T-helper 2 cell treated with Interferon-gamma antibody and Interleukin-4, amounts not matched to agents 5 μg/mL and 100 μg/mL, for 36 hours (primary cell): ENCODE data around the gene RASSF5.
"Not testable (repeated sequence)": the region's sequence is repeated elsewhere in the genome, so short reads cannot be mapped to it uniquely, and the experiment has no call there.

Experiments
- DNase-seq: peaks from one replicate; pipeline ENCODE4 v3.0.0; 2021; ENCODE audit warnings: low spot score
- H3K27ac Mint-ChIP-seq: one replicate; pipeline ENCODE4 v1.8.0; 2021; ENCODE audit warnings: mild to moderate bottlenecking, mixed read lengths
- H3K27me3 Mint-ChIP-seq: one replicate; pipeline ENCODE4 v1.8.0; 2021; ENCODE audit warnings: low read depth, mixed read lengths
- H3K36me3 Mint-ChIP-seq: one replicate; pipeline ENCODE4 v1.8.0; 2021; ENCODE audit warnings: low read depth, mixed read lengths
- H3K4me1 Mint-ChIP-seq: one replicate; pipeline ENCODE4 v1.8.0; 2021; ENCODE audit warnings: low read depth, mixed read lengths
- H3K4me3 Mint-ChIP-seq: one replicate; pipeline ENCODE4 v1.8.0; 2022; ENCODE audit warnings: mild to moderate bottlenecking, moderate library complexity, mixed read lengths
- H3K9me3 Mint-ChIP-seq: one replicate; pipeline ENCODE4 v1.8.0; 2021; ENCODE audit warnings: mixed read lengths

RASSF5 gene

DNA sequence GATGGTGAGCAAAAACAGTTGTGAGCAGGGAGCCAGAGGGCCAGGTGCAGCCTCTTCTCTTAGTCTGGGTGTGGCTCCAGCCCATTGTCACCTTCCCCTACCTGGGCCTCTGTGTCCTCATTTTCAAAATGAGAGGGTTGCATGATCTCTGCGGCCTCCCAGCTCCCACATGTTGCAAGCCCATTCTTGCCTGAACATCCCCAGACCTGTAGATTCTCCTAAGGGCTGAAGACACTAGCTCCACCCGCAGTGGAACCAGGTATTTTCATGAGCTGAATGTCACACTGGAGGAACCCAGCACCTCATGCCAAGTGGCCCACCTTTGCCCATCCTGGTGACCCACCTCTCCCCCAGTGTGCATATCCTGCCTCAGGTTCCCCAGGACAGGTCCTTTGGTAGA, 24.7 kb upstream of the RASSF5 start:
- Mint-ChIP-seq H3K27me3 (no peaks in the 10 kb centered on the region), H3K4me1 (peaks cover 6% of the 10 kb centered on the region), H3K36me3 (peaks cover 60% of the 10 kb centered on the region), H3K9me3 (no peaks in the 10 kb centered on the region), H3K4me3 (no peak overlapping the region), H3K27ac (no peak overlapping the region)
- DNase-seq: no peak

GRCh38 chr1:206483864-206484263, 23.5 kb upstream of the RASSF5 start:
- not testable (repeated sequence) for H3K27me3 Mint-ChIP-seq, H3K4me1 Mint-ChIP-seq, DNase-seq, H3K9me3 Mint-ChIP-seq, H3K27ac Mint-ChIP-seq, H3K4me3 Mint-ChIP-seq
- H3K36me3 Mint-ChIP-seq: peaks cover 61% of the 10 kb centered on the region

DNA sequence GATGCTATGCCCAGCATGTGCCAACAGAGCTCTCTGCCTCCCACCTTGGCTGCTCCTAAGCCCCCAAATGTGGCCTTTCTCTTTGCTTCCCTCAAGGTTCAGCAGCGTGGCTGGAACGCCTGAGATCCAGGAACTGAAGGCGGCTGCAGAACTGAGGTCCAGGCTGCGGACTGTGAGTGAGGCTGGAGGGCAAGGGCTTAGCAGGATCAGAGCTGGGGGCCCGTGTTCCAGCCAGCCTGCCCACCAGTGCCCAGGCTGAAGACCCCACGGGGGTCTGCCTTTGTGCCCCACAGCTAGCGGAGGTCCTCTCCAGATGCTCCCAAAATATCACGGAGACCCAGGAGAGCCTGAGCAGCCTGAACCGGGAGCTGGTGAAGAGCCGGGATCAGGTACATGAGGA, 22.4 kb upstream of the RASSF5 start:
- Mint-ChIP-seq H3K27ac (no peak overlapping the region), H3K4me3 (no peak overlapping the region), H3K4me1 (peaks cover 2% of the 10 kb centered on the region), H3K36me3 (peaks cover 59% of the 10 kb centered on the region), H3K27me3 (no peaks in the 10 kb centered on the region), H3K9me3 (no peaks in the 10 kb centered on the region)
- DNase-seq: no peak

DNA sequence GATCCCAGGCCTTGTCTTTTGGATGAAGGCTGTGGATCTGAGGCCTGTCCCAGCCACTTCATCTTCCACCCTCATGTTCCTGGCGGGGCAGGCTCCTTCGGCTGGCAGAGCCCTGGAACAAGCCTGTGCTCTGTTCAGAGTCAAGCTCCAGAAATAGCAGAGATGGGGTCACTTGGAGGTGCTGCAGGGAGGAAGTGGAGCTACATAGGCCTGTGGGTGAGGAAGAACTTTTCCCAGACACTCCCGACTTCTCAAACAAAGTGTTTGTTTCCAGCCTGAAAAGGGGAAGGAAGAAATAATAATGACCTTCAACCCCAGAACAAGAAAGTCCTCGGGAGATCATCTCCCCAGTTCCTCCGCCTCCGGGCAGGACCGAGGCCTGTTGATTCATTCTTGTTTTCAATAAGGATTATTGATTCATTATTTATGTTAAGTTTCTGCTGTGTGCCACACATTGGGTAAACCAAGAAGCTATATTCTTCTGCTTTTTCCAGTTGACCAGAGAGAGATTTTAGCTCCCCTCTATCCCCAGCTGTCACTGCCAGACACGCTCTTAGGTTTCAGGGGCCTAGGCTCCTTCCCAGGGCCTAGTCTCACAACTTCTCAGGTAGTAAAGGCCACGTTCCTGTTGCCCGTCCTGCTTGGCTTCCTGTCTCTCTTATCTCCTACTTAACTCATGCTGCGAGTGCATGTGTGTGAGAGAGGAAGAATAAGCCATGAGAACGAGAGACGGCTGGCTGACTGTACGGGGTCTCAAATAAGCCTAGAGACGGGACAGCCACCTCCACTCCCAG, 20.1 kb upstream of the RASSF5 start:
- Mint-ChIP-seq H3K9me3 (no peaks in the 10 kb centered on the region), H3K4me3 (no peak overlapping the region), H3K27me3 (no peaks in the 10 kb centered on the region), H3K27ac (no peak overlapping the region), H3K36me3 (peaks cover 60% of the 10 kb centered on the region), H3K4me1 (peaks cover 8% of the 10 kb centered on the region)
- no peak for DNase-seq

GRCh38 chr1:206487970-206488369, 19.4 kb upstream of the RASSF5 start:
- no peaks in the 10 kb centered on the region for H3K9me3 Mint-ChIP-seq
- H3K27ac Mint-ChIP-seq: peak overlapping the region; percentile 49
- no peak for DNase-seq
- H3K4me1 Mint-ChIP-seq: peaks cover 8% of the 10 kb centered on the region
- H3K27me3 Mint-ChIP-seq: no peaks in the 10 kb centered on the region
- H3K4me3 Mint-ChIP-seq: no peak overlapping the region
- H3K36me3 Mint-ChIP-seq: peaks cover 61% of the 10 kb centered on the region

DNA sequence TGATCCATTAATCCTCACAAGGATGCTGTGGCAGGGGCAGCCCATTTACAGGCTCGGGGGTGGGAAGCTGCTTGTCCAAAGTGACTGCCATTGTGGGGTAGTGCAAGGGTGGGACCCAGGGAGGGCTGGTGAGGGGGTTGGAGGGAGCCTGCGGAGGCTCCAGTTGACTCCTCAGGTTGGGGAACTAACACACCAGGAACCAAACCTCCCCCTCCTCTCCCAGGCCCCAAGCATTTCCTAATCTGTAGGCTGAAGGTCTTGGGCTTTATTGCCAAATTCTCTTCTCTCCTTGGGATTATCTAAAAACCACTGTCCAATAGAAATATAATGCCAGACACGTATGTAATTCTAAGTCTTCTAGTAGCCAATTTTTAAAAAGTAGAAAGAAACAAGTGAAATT, 18.9 kb upstream of the RASSF5 start:
- H3K4me1 Mint-ChIP-seq: peaks cover 8% of the 10 kb centered on the region

GRCh38 chr1:206489980-206490770, 17.2 kb upstream of the RASSF5 start:
- H3K27ac Mint-ChIP-seq: no peak overlapping the region
- peaks cover 59% of the 10 kb centered on the region for H3K36me3 Mint-ChIP-seq

More for the DNA sequence above, 18.9 kb upstream of the RASSF5 start:
- H3K36me3 Mint-ChIP-seq: peaks cover 60% of the 10 kb centered on the region
- DNase-seq: no peak
- no peaks in the 10 kb centered on the region for H3K27me3 Mint-ChIP-seq
- no peak overlapping the region for H3K4me3 Mint-ChIP-seq
- no peaks in the 10 kb centered on the region for H3K9me3 Mint-ChIP-seq
- H3K27ac Mint-ChIP-seq: no peak overlapping the region

DNA sequence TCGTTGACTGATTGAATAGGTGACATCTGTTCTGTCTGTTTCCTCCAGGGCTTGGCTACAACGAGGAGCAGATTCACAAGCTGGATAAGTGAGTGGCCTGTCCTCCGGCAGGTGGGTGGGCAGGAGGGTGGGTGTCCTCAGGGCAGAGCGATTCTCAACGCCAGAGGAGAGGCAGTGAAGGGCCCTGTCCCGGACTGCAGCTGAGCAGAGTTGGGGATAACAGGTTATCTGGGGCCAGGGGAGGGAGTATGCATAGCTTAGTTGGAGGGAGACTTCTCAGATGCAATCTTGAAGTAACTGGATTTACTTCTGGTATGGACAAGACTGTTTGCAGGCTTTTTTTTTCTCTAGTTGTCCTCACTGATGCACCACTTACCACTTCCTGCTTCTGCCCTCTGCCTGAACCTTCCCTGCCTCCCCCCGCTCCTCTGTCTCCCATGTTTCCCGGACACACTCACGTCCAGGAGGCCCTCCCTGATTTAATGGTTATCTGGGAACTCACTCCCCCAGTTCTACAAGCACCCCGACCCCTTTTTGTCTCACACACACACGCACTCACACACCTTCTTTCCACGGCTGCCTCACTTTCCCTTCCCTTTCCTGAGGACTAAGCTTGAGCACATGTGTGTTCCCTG, 16.4 kb upstream of the RASSF5 start:
- no peak overlapping the region for H3K27ac Mint-ChIP-seq
- no peak overlapping the region for H3K4me3 Mint-ChIP-seq
- no peaks in the 10 kb centered on the region for H3K27me3 Mint-ChIP-seq
- H3K36me3 Mint-ChIP-seq: peaks cover 57% of the 10 kb centered on the region
- H3K9me3 Mint-ChIP-seq: no peaks in the 10 kb centered on the region
- no peak for DNase-seq
- H3K4me1 Mint-ChIP-seq: peaks cover 8% of the 10 kb centered on the region

More at GRCh38 chr1:206489980-206490770, 17.2 kb upstream of the RASSF5 start:
- no peaks in the 10 kb centered on the region for H3K9me3 Mint-ChIP-seq
- H3K4me3 Mint-ChIP-seq: no peak overlapping the region
- peak; percentile 52 for DNase-seq
- peaks cover 8% of the 10 kb centered on the region for H3K4me1 Mint-ChIP-seq
- no peaks in the 10 kb centered on the region for H3K27me3 Mint-ChIP-seq

GRCh38 chr1:206491616-206492015, 15.7 kb upstream of the RASSF5 start:
- Mint-ChIP-seq H3K36me3 (peaks cover 63% of the 10 kb centered on the region), H3K9me3 (no peaks in the 10 kb centered on the region), H3K27me3 (no peaks in the 10 kb centered on the region), H3K4me1 (peaks cover 14% of the 10 kb centered on the region), H3K27ac (no peak overlapping the region), H3K4me3 (no peak overlapping the region)
- DNase-seq: no peak

- Mint-ChIP-seq H3K9me3 (no peaks in the 10 kb centered on the region), H3K27me3 (no peaks in the 10 kb centered on the region), H3K27ac (no peak overlapping the region), H3K36me3 (peaks cover 61% of the 10 kb centered on the region), H3K4me3 (no peak overlapping the region), H3K4me1 (peaks cover 14% of the 10 kb centered on the region)
- no peak for DNase-seq
These were observed 14.7 kb upstream of the RASSF5 start for GRCh38 chr1:206492589-206492988.

- Mint-ChIP-seq H3K36me3 (peaks cover 58% of the 10 kb centered on the region), H3K4me3 (no peak overlapping the region), H3K27me3 (no peaks in the 10 kb centered on the region), H3K4me1 (peaks cover 14% of the 10 kb centered on the region), H3K9me3 (no peaks in the 10 kb centered on the region), H3K27ac (no peak overlapping the region)
- no peak for DNase-seq
These were observed 14.1 kb upstream of the RASSF5 start for GRCh38 chr1:206493279-206493678.

DNA sequence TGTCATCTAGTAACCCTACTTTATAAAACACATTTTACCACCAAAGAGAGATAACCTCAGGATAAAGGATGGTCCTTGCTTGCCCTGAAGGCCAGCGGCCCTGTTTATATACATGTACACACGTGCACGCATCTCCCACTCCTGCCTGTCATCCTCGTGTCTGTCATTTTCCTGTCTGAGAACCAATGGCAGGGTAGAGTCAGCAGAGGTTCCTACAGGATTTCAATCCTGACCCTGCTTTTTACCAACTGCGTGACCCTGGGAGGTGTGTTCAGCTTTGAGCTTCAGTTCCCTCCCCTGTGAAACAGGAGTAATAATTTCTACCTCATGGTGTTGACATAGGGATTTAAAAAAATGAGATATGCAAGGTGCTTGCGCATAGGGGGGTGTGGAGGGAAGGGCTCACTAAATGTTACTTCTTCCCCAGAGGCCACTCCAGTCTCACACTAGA, 12.3 kb upstream of the RASSF5 start:
- H3K36me3 Mint-ChIP-seq: peaks cover 59% of the 10 kb centered on the region
- H3K27me3 Mint-ChIP-seq: no peaks in the 10 kb centered on the region
- H3K4me3 Mint-ChIP-seq: no peak overlapping the region
- no peak overlapping the region for H3K27ac Mint-ChIP-seq
- peaks cover 14% of the 10 kb centered on the region for H3K4me1 Mint-ChIP-seq
- H3K9me3 Mint-ChIP-seq: no peaks in the 10 kb centered on the region
- DNase-seq: no peak

GRCh38 chr1:206495493-206496046, 11.8 kb upstream of the RASSF5 start:
- Mint-ChIP-seq H3K27ac (no peak overlapping the region), H3K27me3 (no peaks in the 10 kb centered on the region), H3K4me1 (peaks cover 13% of the 10 kb centered on the region), H3K36me3 (peaks cover 56% of the 10 kb centered on the region), H3K4me3 (no peak overlapping the region), H3K9me3 (no peaks in the 10 kb centered on the region)
- no peak for DNase-seq
